SK-N-SH (cell line): ENCODE measurements around the gene PCSK5. TPM values are rescaled to one million over a fixed set of nuclear protein-coding genes. Genes with fewer than 3 reads are reported as not detected.

Experiments used
- CTCF ChIA-PET: fragments of 300-600, 350-600 bp; formaldehyde crosslinking; extraction: SDS; loops from one replicate; lab custom pipeline; 2021; lab: Yijun Ruan, JAX
- POLR2A ChIA-PET: fragments of 350-600 bp; sonication (Branson Sonifier 250); formaldehyde crosslinking; extraction: SDS; loops from one replicate; lab custom pipeline; 2020; ENCODE audit warnings: antibody characterized with exemption, inconsistent platforms; lab: Yijun Ruan, JAX
- DNase-seq: peaks from one replicate; pipeline ENCODE4 v3.0.0; 2012
- H2AFZ ChIP-seq: fragments of 200-600 bp; sonication (generic); 2 replicates; pipeline ENCODE4 v1.8.1; 2016; ENCODE audit warnings: antibody characterized with exemption, mild to moderate bottlenecking, low read depth
- H3F3A ChIP-seq: fragments of 200-600 bp; sonication (generic); replicated peaks from 2 replicates; pipeline ENCODE3; 2016; ENCODE audit warnings: antibody characterized with exemption, mild to moderate bottlenecking; ENCODE audit not compliant: insufficient read depth
- H3K27ac ChIP-seq, 2 experiments: fragments of 200-500 bp in 1 of 2; fragments of 200-600 bp in 1 of 2; sonication (Bioruptor generic) in 1 of 2; sonication (generic), shearing (Covaris generic) in 1 of 2; 2 replicates each; pipeline versions ENCODE4 v1.5.1 to v1.6.1; 2014 to 2016; ENCODE audit warnings: low read depth in 2 of 2, inconsistent platforms in 1 of 2, low read length in 1 of 2, mild to moderate bottlenecking in 1 of 2, mixed read lengths in 1 of 2
- H3K27me3 ChIP-seq: fragments of 200-600 bp; sonication (generic), shearing (Covaris generic); 2 replicates; pipeline ENCODE4 v1.6.1; 2016; ENCODE audit warnings: mixed run types; ENCODE audit not compliant: insufficient read depth
- H3K36me3 ChIP-seq, 2 experiments: fragments of 200-500 bp in 1 of 2; fragments of 200-600 bp in 1 of 2; sonication (Bioruptor generic) in 1 of 2; sonication (generic) in 1 of 2; replicated peaks in 1 of 2; 2 replicates each; pipeline versions ENCODE3 to v1.5.1; 2014 to 2016; ENCODE audit warnings: low read length in 1 of 2, mild to moderate bottlenecking in 1 of 2; ENCODE audit not compliant: insufficient read depth in 2 of 2, control insufficient read depth in 1 of 2
- H3K4me1 ChIP-seq, 2 experiments: fragments of 200-500 bp in 1 of 2; fragments of 200-600 bp in 1 of 2; sonication (Bioruptor generic) in 1 of 2; sonication (generic), shearing (Covaris generic) in 1 of 2; 2 replicates each; pipeline versions ENCODE4 v1.5.1 to v1.6.1; 2014 to 2016; ENCODE audit warnings: low read depth in 1 of 2, low read length in 1 of 2, mixed run types in 1 of 2; ENCODE audit not compliant: insufficient read depth in 2 of 2, control insufficient read depth in 1 of 2
- H3K4me2 ChIP-seq: fragments of 200-600 bp; sonication (generic), shearing (Covaris generic); 2 replicates; pipeline ENCODE4 v1.6.1; 2017; ENCODE audit warnings: mixed run types
- H3K4me3 ChIP-seq, 2 experiments: fragments of 200-500 bp in 1 of 2; fragments of 200-600 bp in 1 of 2; sonication (Bioruptor generic) in 1 of 2; sonication (generic), shearing (Covaris generic) in 1 of 2; 2 replicates each; pipeline versions ENCODE4 v1.5.1 to v1.8.1; 2014 to 2016; ENCODE audit warnings: low read depth in 2 of 2, inconsistent platforms in 1 of 2, low read length in 1 of 2, mild to moderate bottlenecking in 1 of 2, mixed read lengths in 1 of 2, moderate library complexity in 1 of 2
- H3K79me2 ChIP-seq: fragments of 200-600 bp; sonication (generic); 2 replicates; pipeline ENCODE4 v1.8.1; 2017; ENCODE audit warnings: mild to moderate bottlenecking; ENCODE audit not compliant: insufficient read depth
- H3K9ac ChIP-seq: fragments of 200-600 bp; sonication (generic); 2 replicates; pipeline ENCODE4 v1.6.1; 2017; ENCODE audit warnings: mixed run types
- H3K9me2 ChIP-seq: fragments of 200-600 bp; sonication (generic); 2 replicates; pipeline ENCODE4 v1.6.1; 2017; ENCODE audit warnings: mixed run types
- H3K9me3 ChIP-seq: fragments of 200-600 bp; sonication (generic); 2 replicates; pipeline ENCODE4 v1.6.1; 2017; ENCODE audit warnings: mixed run types, mild to moderate bottlenecking, moderate library complexity
- H4K20me1 ChIP-seq: fragments of 200-600 bp; sonication (generic); 2 replicates; pipeline ENCODE4 v1.6.1; 2017; ENCODE audit warnings: mild to moderate bottlenecking, mixed run types; ENCODE audit not compliant: insufficient read depth
- CHD2 ChIP-seq: fragments of 150-350 bp; IDR thresholded peaks from 2 replicates; pipeline ENCODE4 v1.6.1; 2018; ENCODE audit warnings: low read length; ENCODE audit not compliant: partially characterized antibody
- EZH2phosphoT487 ChIP-seq: fragments of 200-600 bp; sonication (generic); IDR thresholded peaks from 2 replicates; pipeline ENCODE4 v1.6.1; 2017; ENCODE audit warnings: low read depth, mixed run types, mild to moderate bottlenecking, antibody characterized with exemption, moderate library complexity, borderline replicate concordance
- FOXJ3 ChIP-seq: sonication (generic); formaldehyde crosslinking; IDR thresholded peaks from 2 replicates; pipeline ENCODE4 v1.5.1; 2020; ENCODE audit warnings: mild to moderate bottlenecking, missing genetic modification reagents
- GABPA ChIP-seq: IDR thresholded peaks from 2 replicates; pipeline ENCODE4 v1.4.0; 2012; ENCODE audit warnings: low read depth, mild to moderate bottlenecking
- JUND ChIP-seq: IDR thresholded peaks from 2 replicates; pipeline ENCODE4 v1.4.0; 2012
- MAX ChIP-seq: IDR thresholded peaks from 2 replicates; pipeline ENCODE4 v1.4.0; 2012; ENCODE audit warnings: low read depth
- MXI1 ChIP-seq: IDR thresholded peaks from 2 replicates; pipeline ENCODE4 v1.6.1; 2012; ENCODE audit warnings: mild to moderate bottlenecking, low read depth, low read length, improper control_type of control experiment
- NRF1 ChIP-seq: IDR thresholded peaks from 2 replicates; pipeline ENCODE4 v1.6.1; 2012; ENCODE audit warnings: low read depth, mild to moderate bottlenecking, low read length
- RAD21 ChIP-seq: IDR thresholded peaks from 2 replicates; pipeline ENCODE4 v1.6.1; 2012; ENCODE audit warnings: mild to moderate bottlenecking, low read length
- RFX5 ChIP-seq: IDR thresholded peaks from 2 replicates; pipeline ENCODE4 v1.6.1; 2012; ENCODE audit warnings: mild to moderate bottlenecking, improper control_type of control experiment, low read length
- SIN3A ChIP-seq: IDR thresholded peaks from 2 replicates; pipeline ENCODE4 v1.6.1; 2012; ENCODE audit warnings: low read depth, mild to moderate bottlenecking, low read length, moderate library complexity, borderline replicate concordance
- SMC3 ChIP-seq: IDR thresholded peaks from 2 replicates; pipeline ENCODE4 v1.6.1; 2012; ENCODE audit warnings: low read depth, low read length, improper control_type of control experiment
- TAF1 ChIP-seq: IDR thresholded peaks from 2 replicates; pipeline ENCODE4 v1.6.1; 2012; ENCODE audit warnings: low read depth, mild to moderate bottlenecking, low read length, moderate library complexity, borderline replicate concordance
- TCF12 ChIP-seq: IDR thresholded peaks from 2 replicates; pipeline ENCODE4 v1.4.0; 2012
- TEAD4 ChIP-seq: IDR thresholded peaks from 2 replicates; pipeline ENCODE4 v1.4.0; 2012; ENCODE audit warnings: mild to moderate bottlenecking, borderline replicate concordance; ENCODE audit not compliant: insufficient read depth
- USF1 ChIP-seq: IDR thresholded peaks from 2 replicates; pipeline ENCODE4 v1.4.0; 2012; ENCODE audit warnings: low read depth, borderline replicate concordance
- polyA plus RNA-seq, 3 experiments: library from polyadenylated mRNA; depleted of rRNA; stranded (reverse); fragments of >200 nt; gene quantifications; 2 replicates each; pipeline ENCODE4 v1.2.3, GENCODE V29; 2012
- TF ChIP-seq, protein P1 (sequence below): IDR thresholded peaks from 2 replicates; pipeline ENCODE4 v1.6.1; 2012; ENCODE audit warnings: mild to moderate bottlenecking, low read depth, low read length, moderate library complexity
- TF ChIP-seq, protein P2 (sequence below): IDR thresholded peaks from 2 replicates; pipeline ENCODE4; 2012

The PCSK5 gene
- polyA plus RNA-seq, 1 of the 3 experiments (the other 2 are of a cell fraction): 0.08 TPM

- Histone ChIP-seq H3K4me2 (no peak overlapping the region), H2AFZ (no peak overlapping the region), H3K9me2 (no peaks in the 10 kb centered on the region), H3K4me1 (no peaks in the 10 kb centered on the region), H3F3A (no peaks in the 10 kb centered on the region), H3K9me3 (no peaks in the 10 kb centered on the region), H3K27me3 (no peaks in the 10 kb centered on the region), H4K20me1 (no peaks in the 10 kb centered on the region), H3K27ac (no peak overlapping the region), H3K36me3 (no peaks in the 10 kb centered on the region), H3K9ac (no peak overlapping the region), H3K79me2 (no peaks in the 10 kb centered on the region), H3K4me3 (no peak overlapping the region)
- TF ChIP-seq, protein P1, sequence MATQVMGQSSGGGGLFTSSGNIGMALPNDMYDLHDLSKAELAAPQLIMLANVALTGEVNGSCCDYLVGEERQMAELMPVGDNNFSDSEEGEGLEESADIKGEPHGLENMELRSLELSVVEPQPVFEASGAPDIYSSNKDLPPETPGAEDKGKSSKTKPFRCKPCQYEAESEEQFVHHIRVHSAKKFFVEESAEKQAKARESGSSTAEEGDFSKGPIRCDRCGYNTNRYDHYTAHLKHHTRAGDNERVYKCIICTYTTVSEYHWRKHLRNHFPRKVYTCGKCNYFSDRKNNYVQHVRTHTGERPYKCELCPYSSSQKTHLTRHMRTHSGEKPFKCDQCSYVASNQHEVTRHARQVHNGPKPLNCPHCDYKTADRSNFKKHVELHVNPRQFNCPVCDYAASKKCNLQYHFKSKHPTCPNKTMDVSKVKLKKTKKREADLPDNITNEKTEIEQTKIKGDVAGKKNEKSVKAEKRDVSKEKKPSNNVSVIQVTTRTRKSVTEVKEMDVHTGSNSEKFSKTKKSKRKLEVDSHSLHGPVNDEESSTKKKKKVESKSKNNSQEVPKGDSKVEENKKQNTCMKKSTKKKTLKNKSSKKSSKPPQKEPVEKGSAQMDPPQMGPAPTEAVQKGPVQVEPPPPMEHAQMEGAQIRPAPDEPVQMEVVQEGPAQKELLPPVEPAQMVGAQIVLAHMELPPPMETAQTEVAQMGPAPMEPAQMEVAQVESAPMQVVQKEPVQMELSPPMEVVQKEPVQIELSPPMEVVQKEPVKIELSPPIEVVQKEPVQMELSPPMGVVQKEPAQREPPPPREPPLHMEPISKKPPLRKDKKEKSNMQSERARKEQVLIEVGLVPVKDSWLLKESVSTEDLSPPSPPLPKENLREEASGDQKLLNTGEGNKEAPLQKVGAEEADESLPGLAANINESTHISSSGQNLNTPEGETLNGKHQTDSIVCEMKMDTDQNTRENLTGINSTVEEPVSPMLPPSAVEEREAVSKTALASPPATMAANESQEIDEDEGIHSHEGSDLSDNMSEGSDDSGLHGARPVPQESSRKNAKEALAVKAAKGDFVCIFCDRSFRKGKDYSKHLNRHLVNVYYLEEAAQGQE: no peak
- no peak for TF ChIP-seq SIN3A
- TF ChIP-seq TEAD4: no peak
- no peak for TF ChIP-seq NRF1
- TF ChIP-seq, protein P2, sequence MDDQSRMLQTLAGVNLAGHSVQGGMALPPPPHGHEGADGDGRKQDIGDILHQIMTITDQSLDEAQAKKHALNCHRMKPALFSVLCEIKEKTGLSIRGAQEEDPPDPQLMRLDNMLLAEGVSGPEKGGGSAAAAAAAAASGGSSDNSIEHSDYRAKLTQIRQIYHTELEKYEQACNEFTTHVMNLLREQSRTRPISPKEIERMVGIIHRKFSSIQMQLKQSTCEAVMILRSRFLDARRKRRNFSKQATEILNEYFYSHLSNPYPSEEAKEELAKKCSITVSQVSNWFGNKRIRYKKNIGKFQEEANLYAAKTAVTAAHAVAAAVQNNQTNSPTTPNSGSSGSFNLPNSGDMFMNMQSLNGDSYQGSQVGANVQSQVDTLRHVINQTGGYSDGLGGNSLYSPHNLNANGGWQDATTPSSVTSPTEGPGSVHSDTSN: no peak
- TF ChIP-seq GABPA: no peak
- no peak for TF ChIP-seq MAX
- no peak for TF ChIP-seq RAD21
- no peak for TF ChIP-seq SMC3
- TF ChIP-seq RFX5: no peak
- no peak for TF ChIP-seq JUND
- no peak for TF ChIP-seq FOXJ3
- TF ChIP-seq CHD2: no peak
- no peak for TF ChIP-seq MXI1
- TF ChIP-seq EZH2phosphoT487: no peak
- no peak for TF ChIP-seq USF1
- no peak for TF ChIP-seq TAF1
- no peak for TF ChIP-seq TCF12
- ChIA-PET CTCF (no interaction called here), POLR2A (no interaction called here)
- DNase-seq: no peak
Measured at GRCh38 chr9:75904364-75904763, 13.9 kb downstream of the PCSK5 start.
